SU-DHL-6 (cell line): ENCODE results near the gene PLAC8L1.

Source experiments
- CTCF ChIP-seq: fragments of 200-600 bp; sonication (generic); IDR thresholded peaks from one replicate; pipeline ENCODE4 v1.5.1; 2017; ENCODE audit warnings: antibody characterized with exemption, mild to moderate bottlenecking, low read length, moderate library complexity; ENCODE audit not compliant: insufficient read depth, poor library complexity, severe bottlenecking
- EZH2phosphoT487 ChIP-seq: fragments of 200-600 bp; sonication (generic), shearing (Covaris generic); conservative IDR thresholded peaks from 2 replicates; pipeline ENCODE4 v1.6.1; 2018; ENCODE audit warnings: mild to moderate bottlenecking, antibody characterized with exemption, low read length, moderate library complexity, mixed read lengths

- TF ChIP-seq CTCF (no peak), EZH2phosphoT487 (no peak)
Measured at GRCh38 chr5:146066968-146067367, 38.4 kb downstream of the PLAC8L1 start.
